ENCODE results near the gene PTPRCAP. TPM values are rescaled to one million over a fixed set of nuclear protein-coding genes. Genes with fewer than 3 reads are reported as not detected.
"Not testable (repeated sequence)": the region's sequence is repeated elsewhere in the genome, so short reads cannot be mapped to it uniquely, and the experiment has no call there.

The PTPRCAP gene
- total RNA-seq (100 to 1,000 TPM; 208 to 228 TPM), polyA plus RNA-seq (100 to 1,000 TPM; 613 TPM)

GRCh38 chr11:67437082-67437808 lies at the start of gene PTPRCAP:
PTPRCAP (minus strand) TSS chr11:67437682; CDS start chr11:67437619, 63 bp downstream.
- Mint-ChIP-seq H3K4me1 (peaks cover 43 to 79% (median 58%) of the 10 kb centered on the region in 4 donors), H3K9me3 (peaks cover 0 to 5% (median 0%) of the 10 kb centered on the region in 8 donors), H3K27me3 (no peaks in the 10 kb centered on the region), H3K27ac (peak within 1 kb of the TSS; percentile 89 to 98 (median 96)), H3K4me3 (peak within 1 kb of the TSS; percentile 96 to 99 (median 97)), H3K36me3 (peaks cover 10 to 40% of the 10 kb centered on the region in 2 donors)
- POLR2A ChIA-PET (ENCODE audit: partially characterized antibody), result interaction anchor here (0.8 to 31.8 kb wide), 31 partner anchors 9 to 1822 kb away, joined by 3 to 2262 read pairs (median 6); partner anchors contain the start of genes AIP, CABP4, CARNS1 and CDK2AP2
- DNase-seq, result peak; percentile 80 to 90 (median 83)
- Histone ChIP-seq H3K36me3 (ENCODE audit: insufficient read depth, low read length) (peaks cover 30% of the 10 kb centered on the region), H3K27ac (ENCODE audit: low read depth, low read length) (peak within 1 kb of the TSS; percentile 78), H3K9me3 (ENCODE audit: control insufficient read depth in 1 of 2, low read length in 2 of 2) (no peaks in the 10 kb centered on the region), H3K4me1 (ENCODE audit: insufficient read depth, low read length) (peaks cover 78% of the 10 kb centered on the region), H3K4me3 (ENCODE audit: low read length in 2 of 2) (peak within 1 kb of the TSS; percentile 81 to 100), H3K27me3 (ENCODE audit: insufficient read depth, low read length) (no peaks in the 10 kb centered on the region)
- CTCF ChIA-PET (ENCODE audit: partially characterized antibody), result interaction anchor here (0.9 to 5.0 kb wide), 12 partner anchors 9 to 46 kb away, joined by 3 to 65 read pairs (median 6); partner anchors contain the start of genes AIP, PPP1CA, RAD9A and RPS6KB2
- intact Hi-C loops (cut with micrococcal nuclease), result loop anchor here (1.0 to 2.0 kb wide), 6 partner anchors 9 to 47 kb away; partner anchors contain the start of genes RPS6KB2 and TMEM134

GRCh38 chr11:67486481-67487195 lies 49.2 kb upstream of the PTPRCAP start:
- Mint-ChIP-seq H3K27ac (peak overlapping the region; percentile 86 to 99 (median 95)), H3K4me1 (peaks cover 46 to 75% (median 61%) of the 10 kb centered on the region in 4 donors), H3K27me3 (no peaks in the 10 kb centered on the region), H3K9me3 (no peaks in the 10 kb centered on the region), H3K36me3 (peaks cover 18 to 52% of the 10 kb centered on the region in 2 donors), H3K4me3 (peak overlapping the region; percentile 69 to 100 (median 96))
- DNase-seq, result peak in 1 of 5 donors; percentile 60
- H3K27me3 ChIP-seq (ENCODE audit: insufficient read depth, low read length), result no peaks in the 10 kb centered on the region
- H3K9me3 ChIP-seq (ENCODE audit: control insufficient read depth in 1 of 2, low read length in 2 of 2), result no peaks in the 10 kb centered on the region
- POLR2A ChIA-PET (ENCODE audit: partially characterized antibody), result interaction anchor here (0.6 to 16.2 kb wide), 15 partner anchors 8 to 247 kb away, joined by 3 to 279 read pairs (median 15); partner anchors contain the start of genes PITPNM1, POLD4, PPP1CA and PTPRCAP
- H3K27ac ChIP-seq (ENCODE audit: low read depth, low read length), result peak overlapping the region; percentile 66
- intact Hi-C loops (cut with micrococcal nuclease), result no loop called here
- peaks cover 71% of the 10 kb centered on the region for H3K4me1 ChIP-seq (ENCODE audit: insufficient read depth, low read length)
- peaks cover 35% of the 10 kb centered on the region for H3K36me3 ChIP-seq (ENCODE audit: insufficient read depth, low read length)
- peak overlapping the region in 1 of 2 donors; percentile 45 for H3K4me3 ChIP-seq (ENCODE audit: low read length in 2 of 2)
- CTCF ChIA-PET (ENCODE audit: partially characterized antibody), result interaction anchor here (1.3 to 1.5 kb wide), 3 partner anchors 18 to 85 kb away, joined by 4 read pairs; partner anchors contain the start of gene PPP1CA

- CTCF ChIA-PET (ENCODE audit: partially characterized antibody), result interaction anchor here (1.1 to 2.1 kb wide), 5 partner anchors 17 to 129 kb away, joined by 3 to 9 read pairs (median 4); partner anchors contain the start of gene PPP1CA
- H3K9me3 ChIP-seq (ENCODE audit: control insufficient read depth in 1 of 2, low read length in 2 of 2); H3K27me3 ChIP-seq (ENCODE audit: insufficient read depth, low read length); H3K27me3 Mint-ChIP-seq; H3K9me3 Mint-ChIP-seq; intact Hi-C loops (cut with micrococcal nuclease): not testable (repeated sequence)
- Mint-ChIP-seq H3K36me3 (peaks cover 18 to 46% of the 10 kb centered on the region in 2 donors), H3K4me1 (peaks cover 46 to 74% (median 61%) of the 10 kb centered on the region in 4 donors), H3K27ac (peak overlapping the region; percentile 86 to 99 (median 95)), H3K4me3 (peak overlapping the region; percentile 69 to 100 (median 96))
- peak; percentile 36 to 63 (median 46) for DNase-seq
- Histone ChIP-seq H3K36me3 (ENCODE audit: insufficient read depth, low read length) (peaks cover 29% of the 10 kb centered on the region), H3K4me1 (ENCODE audit: insufficient read depth, low read length) (peaks cover 71% of the 10 kb centered on the region), H3K27ac (ENCODE audit: low read depth, low read length) (peak overlapping the region; percentile 66), H3K4me3 (ENCODE audit: low read length in 2 of 2) (peak overlapping the region in 1 of 2 donors; percentile 45)
- POLR2A ChIA-PET (ENCODE audit: partially characterized antibody), result interaction anchor here (0.6 to 16.2 kb wide), 15 partner anchors 10 to 208 kb away, joined by 3 to 279 read pairs (median 15); partner anchors contain the start of genes PITPNM1, POLD4, PPP1CA and PTPRCAP
Measured at GRCh38 chr11:67485873-67486361, 48.4 kb upstream of the PTPRCAP start.

- POLR2A ChIA-PET (ENCODE audit: partially characterized antibody), result interaction anchor here (0.7 to 16.2 kb wide), 21 partner anchors 8 to 213 kb away, joined by 3 to 279 read pairs (median 15); partner anchors contain the start of genes CORO1B, PITPNM1, POLD4 and PPP1CA
- H3K9me3 ChIP-seq (ENCODE audit: control insufficient read depth in 1 of 2, low read length in 2 of 2), result no peaks in the 10 kb centered on the region
- peaks cover 13 to 38% of the 10 kb centered on the region in 2 donors for H3K36me3 Mint-ChIP-seq
- H3K4me1 Mint-ChIP-seq, result peaks cover 46 to 73% (median 59%) of the 10 kb centered on the region in 4 donors
- peaks cover 19% of the 10 kb centered on the region for H3K36me3 ChIP-seq (ENCODE audit: insufficient read depth, low read length)
- peak overlapping the region; percentile 94 to 100 (median 99) for H3K27ac Mint-ChIP-seq
- no peaks in the 10 kb centered on the region for H3K27me3 ChIP-seq (ENCODE audit: insufficient read depth, low read length)
- H3K27ac ChIP-seq (ENCODE audit: low read depth, low read length), result peak overlapping the region; percentile 91
- intact Hi-C loops (cut with micrococcal nuclease), result loop anchor here (1.0 kb wide), 3 partner anchors 21 to 94 kb away; partner anchors contain the start of genes PTPRCAP and RAD9A
- peak overlapping the region; percentile 95 to 100 (median 98) for H3K4me3 Mint-ChIP-seq
- peaks cover 71% of the 10 kb centered on the region for H3K4me1 ChIP-seq (ENCODE audit: insufficient read depth, low read length)
- H3K4me3 ChIP-seq (ENCODE audit: low read length in 2 of 2), result peak overlapping the region; percentile 32 to 78
- peak; percentile 44 to 86 (median 50) for DNase-seq
- H3K27me3 Mint-ChIP-seq, result no peaks in the 10 kb centered on the region
- CTCF ChIA-PET (ENCODE audit: partially characterized antibody), result interaction anchor here (0.7 to 2.1 kb wide), 5 partner anchors 15 to 128 kb away, joined by 3 to 9 read pairs (median 3); partner anchors contain the start of gene PPP1CA
- H3K9me3 Mint-ChIP-seq, result no peaks in the 10 kb centered on the region
Measured at GRCh38 chr11:67484847-67485311, 47.4 kb upstream of the PTPRCAP start.

- H3K36me3 ChIP-seq (ENCODE audit: insufficient read depth, low read length), result peaks cover 11% of the 10 kb centered on the region
- ChIA-PET CTCF (ENCODE audit: partially characterized antibody) (interaction anchor here (0.6 to 2.1 kb wide), 7 partner anchors 15 to 316 kb away, joined by 3 to 9 read pairs (median 3); partner anchors contain the start of genes PPP1CA and TMEM134), POLR2A (ENCODE audit: partially characterized antibody) (interaction anchor here (0.5 to 16.2 kb wide), 29 partner anchors 8 to 1366 kb away, joined by 3 to 279 read pairs (median 7); partner anchors contain the start of genes CORO1B, PITPNM1, POLD4 and PPP1CA)
- peak overlapping the region; percentile 91 for H3K27ac ChIP-seq (ENCODE audit: low read depth, low read length)
- intact Hi-C loops (cut with micrococcal nuclease), result loop anchor here (1.0 to 2.0 kb wide), 6 partner anchors 20 to 131 kb away; partner anchors contain the start of genes POLD4, PTPRCAP and RAD9A
- no peaks in the 10 kb centered on the region for H3K27me3 Mint-ChIP-seq
- no peaks in the 10 kb centered on the region for H3K9me3 Mint-ChIP-seq
- no peaks in the 10 kb centered on the region for H3K9me3 ChIP-seq (ENCODE audit: control insufficient read depth in 1 of 2, low read length in 2 of 2)
- peak; percentile 73 to 86 (median 79) for DNase-seq
- H3K4me1 Mint-ChIP-seq, result peaks cover 42 to 68% (median 54%) of the 10 kb centered on the region in 4 donors
- no peaks in the 10 kb centered on the region for H3K27me3 ChIP-seq (ENCODE audit: insufficient read depth, low read length)
- H3K27ac Mint-ChIP-seq, result peak overlapping the region; percentile 94 to 100 (median 99)
- H3K4me3 ChIP-seq (ENCODE audit: low read length in 2 of 2), result peak overlapping the region; percentile 64 to 78
- peaks cover 9 to 33% of the 10 kb centered on the region in 2 donors for H3K36me3 Mint-ChIP-seq
- peak overlapping the region; percentile 95 to 100 (median 98) for H3K4me3 Mint-ChIP-seq
- H3K4me1 ChIP-seq (ENCODE audit: insufficient read depth, low read length), result peaks cover 66% of the 10 kb centered on the region
Measured at GRCh38 chr11:67483831-67484665, 46.6 kb upstream of the PTPRCAP start.
